HG02870 (cell line): ENCODE results near the gene ERAP2.
"Not testable (repeated sequence)": the region's sequence is repeated elsewhere in the genome, so short reads cannot be mapped to it uniquely, and the experiment has no call there.

Source experiments
- ATAC-seq: cut with Tn5 transposase; IDR thresholded peaks from one replicate; pipeline ENCODE4 v1.9.1; 2021; ENCODE audit warnings: mild to moderate bottlenecking, moderate library complexity; ENCODE audit not compliant: unreplicated experiment

The ERAP2 gene

DNA sequence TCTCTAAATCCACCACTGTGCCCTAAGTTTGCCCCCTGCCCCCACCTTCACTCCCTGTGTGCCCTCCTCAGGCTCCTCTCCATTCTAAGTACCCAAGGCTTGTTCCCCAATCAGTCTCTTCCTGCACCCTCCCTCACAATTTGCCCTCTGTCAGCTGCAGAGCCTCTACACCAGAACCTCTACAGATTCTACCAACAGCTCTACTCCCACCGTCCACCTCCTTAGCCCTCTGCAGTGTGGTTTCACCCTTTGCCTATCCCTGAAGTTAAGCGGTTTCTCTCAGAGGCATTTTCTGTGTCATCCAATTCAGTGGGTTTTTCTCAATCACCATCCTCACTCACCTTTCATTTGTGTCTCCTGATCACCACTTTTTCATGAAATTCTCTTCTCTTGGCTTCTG lies 13.2 kb upstream of the ERAP2 start:
- ATAC-seq: no peak

DNA sequence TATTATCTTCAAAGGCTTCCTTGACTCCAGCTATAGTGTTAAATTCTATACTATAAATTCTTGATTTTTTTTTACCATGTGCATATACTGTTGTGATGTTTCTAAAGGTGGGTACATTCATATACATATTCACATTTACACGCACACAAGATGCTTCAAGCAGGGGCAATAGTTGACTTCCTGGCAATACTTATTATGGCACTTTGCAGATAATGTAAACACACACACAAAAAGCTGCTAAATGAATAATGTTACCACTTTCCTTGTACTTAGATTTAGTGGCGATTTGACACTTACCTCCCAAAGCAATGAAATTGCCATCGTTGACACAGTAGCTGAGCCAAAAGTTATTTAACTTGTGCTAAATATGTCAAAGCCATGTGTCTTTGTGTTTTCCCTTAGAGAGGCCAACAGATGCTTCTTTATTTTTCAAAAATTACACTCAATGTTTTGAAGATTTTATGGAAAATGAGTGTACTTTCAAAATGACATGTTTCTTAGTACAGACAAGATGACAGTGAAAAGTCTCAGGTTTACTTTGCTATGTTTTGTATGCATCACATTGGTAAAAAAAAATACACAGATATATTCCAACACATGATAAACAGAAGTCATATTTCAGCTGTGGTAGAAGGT lies 12.2 kb upstream of the ERAP2 start:
- ATAC-seq: no peak

DNA sequence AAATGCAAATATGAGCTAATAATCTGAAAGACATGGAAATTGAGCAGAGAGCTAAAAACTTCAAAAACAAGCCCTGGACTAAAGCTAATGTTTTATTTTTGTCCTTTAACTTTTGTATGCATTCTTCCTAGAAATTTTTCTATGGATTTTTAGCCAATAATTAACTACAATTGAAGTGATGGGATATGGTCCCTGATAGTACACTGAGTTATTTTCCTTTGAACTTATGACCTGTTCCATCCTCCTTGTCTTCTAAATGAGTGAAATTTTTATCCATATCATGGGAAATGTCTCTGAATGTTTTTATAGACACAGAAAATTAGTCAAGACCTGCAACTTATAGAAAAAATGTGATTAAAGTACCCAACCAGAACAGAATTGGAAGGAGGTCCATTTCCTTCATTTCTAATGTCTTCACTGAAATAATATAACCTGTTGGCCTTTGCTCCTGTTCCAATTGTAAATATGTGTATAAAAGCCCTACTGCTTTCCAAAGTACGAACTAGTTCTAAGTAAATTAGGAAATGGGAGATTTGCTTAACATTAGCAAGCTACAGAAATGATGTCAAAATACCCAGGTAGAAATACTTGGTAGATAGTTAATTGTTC lies 11.3 kb upstream of the ERAP2 start:
- ATAC-seq: no peak

DNA sequence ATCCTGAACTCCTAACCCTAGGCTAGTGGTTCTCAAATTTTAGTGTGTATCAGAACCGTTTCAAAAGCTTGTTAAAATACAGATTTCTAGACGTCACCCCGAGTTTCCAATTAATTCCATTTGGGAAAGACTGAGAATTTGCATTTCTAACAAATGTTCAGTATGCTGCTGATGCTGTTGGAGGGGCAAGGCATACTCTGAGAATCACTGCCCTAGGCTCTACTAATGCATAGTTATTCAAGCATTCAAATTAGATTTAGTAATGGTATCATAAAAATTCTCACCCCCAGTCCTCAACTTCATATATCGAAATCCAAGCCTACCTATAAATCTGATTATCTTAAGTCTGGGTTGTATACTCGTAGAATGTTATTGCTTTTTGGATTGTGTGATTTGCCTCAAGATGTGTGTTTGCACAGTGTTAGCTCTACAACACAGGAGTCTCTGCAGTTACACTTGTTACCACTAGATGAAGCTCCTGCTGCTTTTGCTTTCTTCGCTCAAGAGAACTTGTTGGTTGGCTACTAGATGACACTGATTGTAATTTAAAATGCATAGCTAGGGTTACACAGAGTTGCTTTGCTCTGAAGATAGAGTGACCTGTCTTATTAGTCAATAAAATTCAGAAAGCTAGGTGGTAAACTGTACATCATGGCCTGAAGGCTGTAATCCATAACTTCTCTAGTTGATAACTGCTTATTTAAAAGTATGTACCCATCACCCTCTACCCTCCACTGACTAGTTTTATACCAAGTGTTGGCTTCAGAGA lies 7.5 kb upstream of the ERAP2 start:
- peak; percentile 76 for ATAC-seq

DNA sequence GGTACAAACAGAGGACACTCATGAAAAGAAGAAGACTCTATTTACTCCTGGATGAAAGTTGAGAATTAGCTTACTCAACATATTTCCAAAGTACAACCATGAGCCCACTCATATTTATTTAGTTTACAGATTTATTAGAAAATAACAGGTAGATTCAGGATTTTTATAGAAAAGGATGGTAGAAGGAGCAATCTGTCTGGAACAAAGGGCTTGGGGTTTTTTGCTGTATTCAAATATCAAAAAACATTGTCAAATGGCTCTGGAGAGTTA lies 7.0 kb upstream of the ERAP2 start:
- ATAC-seq: no peak

DNA sequence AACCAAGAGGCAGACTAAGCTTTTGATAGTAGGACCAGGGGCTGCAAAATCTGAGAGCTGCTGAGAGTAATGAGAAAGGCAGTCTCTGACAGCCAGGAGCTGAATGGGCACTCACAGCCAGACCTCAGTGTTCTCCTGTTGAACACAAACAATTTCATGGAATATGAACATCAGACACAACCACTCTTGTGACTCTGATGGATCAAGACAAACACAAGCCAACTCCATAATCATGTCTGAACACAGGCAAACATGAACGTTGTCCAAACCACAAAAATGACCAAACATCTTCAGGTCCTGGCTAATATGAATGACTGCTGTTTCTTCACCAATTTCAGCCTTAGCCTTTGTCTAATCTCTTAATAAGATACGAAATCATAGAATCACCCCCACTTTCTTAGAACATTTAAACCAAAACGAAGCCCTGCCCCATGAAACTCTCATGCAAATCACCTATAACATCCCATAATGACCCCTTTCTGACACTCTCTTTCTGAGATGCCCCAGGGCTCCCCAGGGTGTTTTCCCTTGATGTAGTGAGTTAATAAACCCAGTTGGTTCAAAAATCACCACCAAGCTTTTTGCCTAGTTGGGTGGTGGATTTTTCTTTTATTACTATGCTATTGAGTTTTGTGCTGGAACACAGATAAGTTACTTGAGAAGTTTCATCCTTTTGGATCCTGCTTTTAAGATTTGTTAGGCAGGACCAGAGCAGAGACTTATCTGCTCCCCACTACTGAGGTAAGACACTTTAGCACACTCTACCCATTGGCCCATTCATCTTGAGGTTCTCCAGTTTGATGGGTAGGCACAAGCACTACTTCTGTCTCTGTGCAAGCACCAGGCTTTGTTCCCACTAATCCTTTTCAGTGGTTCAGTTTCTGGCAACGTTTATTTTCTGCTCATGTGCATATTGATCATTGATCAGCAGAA lies 5.9 kb upstream of the ERAP2 start:
- ATAC-seq: peak; percentile 79

DNA sequence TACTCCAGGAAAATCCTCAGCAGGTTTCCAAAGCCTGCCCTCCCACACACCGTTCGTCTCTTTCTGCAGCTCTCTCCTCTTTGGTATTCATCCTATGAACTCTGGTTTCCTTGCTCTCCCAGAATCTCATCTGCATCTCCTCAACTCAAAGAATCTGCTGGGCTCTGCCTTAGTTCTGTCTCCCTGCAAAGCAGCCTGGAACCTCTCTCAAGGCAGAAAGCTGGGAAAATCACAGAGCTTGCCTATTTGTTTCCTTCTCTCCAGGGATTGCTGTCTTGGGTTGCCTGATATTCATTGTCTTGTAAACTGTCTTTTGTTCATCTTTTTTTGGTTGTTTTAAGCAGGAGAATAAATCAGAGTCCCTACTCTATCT lies 5.3 kb upstream of the ERAP2 start:
- no peak for ATAC-seq

DNA sequence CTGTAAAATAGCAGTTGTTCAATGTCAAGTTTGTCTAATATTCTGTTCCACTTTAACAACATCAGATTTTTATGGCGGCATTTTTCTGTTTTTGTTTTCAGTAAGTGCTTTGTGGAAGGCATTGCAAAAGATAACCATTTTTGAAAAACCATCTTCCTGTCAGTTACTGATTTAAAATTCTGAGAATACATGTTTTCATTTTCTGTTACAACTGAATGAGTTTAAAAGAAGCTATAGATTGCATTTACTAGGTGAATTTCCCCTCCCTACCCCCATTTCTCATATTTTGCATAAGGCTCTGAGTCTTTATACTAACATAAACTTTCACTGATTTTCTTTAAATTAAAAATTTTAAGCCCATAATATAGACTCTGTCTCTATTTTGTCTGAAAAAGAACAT lies 4.6 kb upstream of the ERAP2 start:
- no peak for ATAC-seq

DNA sequence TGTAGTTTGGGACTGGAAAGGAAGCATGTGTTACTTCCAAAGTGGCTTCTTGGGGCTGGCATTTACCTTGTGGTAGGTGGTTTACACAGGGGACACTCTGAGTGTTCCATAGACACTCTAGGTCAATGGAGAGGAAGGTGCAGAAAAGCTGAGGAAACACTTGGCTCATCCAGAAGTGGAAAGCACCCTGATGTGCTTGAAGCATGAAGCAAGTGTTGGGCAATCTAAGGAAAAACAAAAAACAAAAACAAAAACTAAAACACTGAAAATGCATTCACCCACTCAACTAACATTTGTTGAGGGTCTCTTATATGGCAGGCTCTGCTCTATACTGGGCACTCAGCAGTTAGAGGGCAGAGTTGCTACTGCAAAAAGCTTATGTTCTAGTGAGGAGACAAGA lies 2.9 kb upstream of the ERAP2 start:
- ATAC-seq: no peak

DNA sequence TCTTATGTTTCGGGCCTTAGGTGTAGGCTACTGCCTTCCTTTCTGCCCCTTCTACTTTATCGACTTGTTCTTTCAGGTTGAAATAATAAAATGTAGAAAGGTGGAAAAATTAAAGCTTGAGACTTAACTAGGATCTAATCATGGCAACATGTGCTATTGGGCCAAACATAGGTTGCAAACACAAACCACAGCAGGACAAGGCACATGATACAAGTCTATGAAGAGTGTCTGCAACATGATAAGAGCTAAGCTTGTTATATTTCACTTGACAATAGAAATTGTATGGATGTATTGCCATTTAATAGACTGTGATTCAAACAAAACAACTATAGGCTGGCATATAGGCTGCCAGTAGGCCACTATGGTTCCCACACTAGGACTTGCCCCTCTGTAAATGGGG lies 1.7 kb upstream of the ERAP2 start:
- no peak for ATAC-seq

DNA sequence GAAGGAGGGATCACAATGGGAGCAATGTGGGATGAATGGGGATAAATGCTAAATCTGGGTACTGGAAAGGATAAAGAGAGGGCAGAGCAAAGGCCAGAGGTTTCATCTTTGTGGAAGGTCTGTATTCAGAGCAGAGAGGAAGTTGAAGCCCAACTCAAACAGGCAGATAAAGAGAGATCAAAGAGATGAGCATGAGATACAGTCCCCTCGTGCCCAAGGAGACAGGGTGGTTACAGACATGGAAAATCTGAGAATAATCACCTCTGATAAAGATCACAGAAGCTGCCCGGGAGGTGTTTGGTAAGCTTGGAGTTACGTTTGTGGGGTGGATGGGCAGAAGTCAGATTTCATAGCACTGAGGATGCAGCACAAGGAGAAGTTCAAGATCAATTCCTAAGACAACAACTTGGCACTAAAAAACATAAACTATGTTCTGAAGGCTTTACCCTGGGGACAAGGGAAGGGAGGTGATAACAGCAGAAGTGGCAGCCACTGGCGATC lies 459 bp upstream of the ERAP2 start:
- no peak for ATAC-seq

DNA sequence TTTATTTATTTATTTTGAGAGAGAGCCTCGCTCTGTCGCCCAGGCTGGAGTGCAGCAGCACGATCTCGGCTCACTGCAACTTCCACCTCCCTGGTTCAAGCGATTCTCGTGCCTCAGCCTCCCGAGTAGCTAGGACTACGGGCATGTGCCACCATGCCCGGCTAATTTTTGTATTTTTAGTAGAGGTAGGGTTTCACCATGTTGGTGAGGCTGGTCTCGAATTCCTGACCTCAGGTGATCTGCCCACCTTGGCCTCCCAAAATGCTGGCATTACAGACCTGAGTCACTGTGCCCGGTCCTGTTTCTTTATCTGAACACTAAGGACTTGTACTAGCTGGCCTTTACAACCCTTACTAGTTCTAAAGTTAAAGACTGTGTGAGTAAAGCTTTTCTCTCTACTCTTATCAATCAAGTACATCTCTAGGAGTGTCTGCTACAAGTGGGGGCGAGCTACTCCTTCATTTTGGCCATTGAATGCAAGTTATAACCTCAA lies 723 bp downstream of the ERAP2 start:
- ATAC-seq: not testable (repeated sequence)

DNA sequence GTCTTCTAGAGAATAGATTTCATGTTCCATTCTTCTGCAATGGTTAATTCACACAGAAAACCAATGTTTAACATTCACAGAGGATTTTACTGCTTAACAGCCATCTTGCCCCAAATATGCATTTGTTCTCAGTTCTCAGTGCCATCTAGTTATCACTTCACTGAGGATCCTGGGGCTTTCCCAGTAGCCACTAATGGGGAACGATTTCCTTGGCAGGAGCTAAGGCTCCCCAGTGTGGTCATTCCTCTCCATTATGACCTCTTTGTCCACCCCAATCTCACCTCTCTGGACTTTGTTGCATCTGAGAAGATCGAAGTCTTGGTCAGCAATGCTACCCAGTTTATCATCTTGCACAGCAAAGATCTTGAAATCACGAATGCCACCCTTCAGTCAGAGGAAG lies 3.4 kb downstream of the ERAP2 start:
- ATAC-seq: no peak

DNA sequence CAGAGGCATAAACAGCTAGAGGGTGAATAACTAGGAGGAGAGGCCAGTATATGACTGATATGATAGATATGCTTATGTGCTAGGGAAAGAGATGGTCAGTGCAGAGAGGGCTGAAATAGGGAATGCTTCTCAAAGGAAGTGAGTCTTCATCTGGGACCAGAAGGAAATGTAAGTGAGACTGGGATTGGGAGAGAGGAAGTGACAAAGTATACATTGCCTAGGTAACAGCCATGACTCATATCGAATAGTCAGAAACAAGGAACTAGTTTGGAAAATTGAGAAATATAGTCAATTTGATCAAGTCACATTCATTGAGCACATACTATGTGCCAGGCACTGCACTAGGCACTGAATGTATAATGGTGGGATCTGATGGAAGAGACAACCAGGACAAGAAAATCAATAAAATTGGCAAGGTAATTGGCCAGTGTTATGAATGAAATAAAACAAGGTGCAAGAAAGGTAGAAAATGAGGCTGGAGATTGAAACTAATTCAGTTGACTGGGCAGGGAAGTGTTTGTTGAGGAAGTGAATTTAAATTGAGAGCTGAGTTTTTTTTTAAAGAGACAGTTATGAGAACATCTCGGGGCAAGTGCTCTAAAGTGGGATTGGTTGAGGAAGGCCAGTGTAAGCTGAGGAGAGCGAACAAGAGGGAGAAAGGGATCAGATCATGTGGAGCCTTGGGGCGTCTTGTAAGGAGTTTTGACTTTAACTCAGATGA lies 4.3 kb downstream of the ERAP2 start:
- no peak for ATAC-seq

DNA sequence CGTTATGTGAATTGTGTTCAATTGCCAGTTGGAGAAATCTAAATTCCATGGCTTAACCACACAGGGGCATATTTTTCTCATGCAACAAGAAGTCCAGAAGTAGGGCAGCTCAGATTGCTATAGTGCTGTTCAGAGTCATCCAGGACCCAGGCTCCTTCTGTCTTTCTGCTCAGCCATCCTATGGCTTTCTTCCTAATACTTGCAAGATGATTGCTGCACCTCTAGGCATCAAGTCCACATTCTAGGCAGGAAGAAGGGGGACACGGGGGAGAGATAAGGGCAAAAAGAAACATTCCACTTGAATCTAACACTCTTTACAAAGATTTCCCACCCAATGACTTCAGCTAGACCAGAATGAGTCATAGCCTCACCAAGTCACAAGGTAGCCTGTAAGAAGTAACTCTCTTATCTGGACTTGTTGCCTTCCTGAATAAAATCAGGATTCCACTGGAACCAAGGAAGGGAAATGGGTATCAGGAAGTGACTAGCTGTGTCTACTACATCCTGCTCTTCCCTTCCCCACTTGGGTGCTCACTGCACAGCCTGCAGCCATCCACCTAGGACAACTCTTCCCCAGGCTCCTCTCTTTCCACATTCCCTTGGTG lies 5.3 kb downstream of the ERAP2 start:
- ATAC-seq: no peak

DNA sequence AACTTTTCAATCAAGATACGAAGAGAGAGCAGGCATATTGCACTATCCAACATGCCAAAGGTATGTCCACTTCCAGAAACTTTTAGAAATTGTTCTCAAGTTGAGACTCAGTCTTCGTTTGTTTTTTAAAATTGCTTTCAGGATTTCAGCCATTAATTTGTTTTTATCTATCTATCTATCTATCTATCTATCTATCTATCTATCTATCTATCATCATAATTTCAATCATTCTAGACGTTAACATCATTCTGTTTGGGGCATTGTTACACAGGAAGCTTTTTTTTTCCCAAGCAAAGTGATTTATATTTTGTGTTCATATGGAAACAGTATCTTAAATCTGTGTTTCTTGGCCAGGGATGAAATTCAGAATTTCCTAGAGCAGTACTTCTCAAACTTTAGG lies 7.6 kb downstream of the ERAP2 start:
- ATAC-seq: no peak

DNA sequence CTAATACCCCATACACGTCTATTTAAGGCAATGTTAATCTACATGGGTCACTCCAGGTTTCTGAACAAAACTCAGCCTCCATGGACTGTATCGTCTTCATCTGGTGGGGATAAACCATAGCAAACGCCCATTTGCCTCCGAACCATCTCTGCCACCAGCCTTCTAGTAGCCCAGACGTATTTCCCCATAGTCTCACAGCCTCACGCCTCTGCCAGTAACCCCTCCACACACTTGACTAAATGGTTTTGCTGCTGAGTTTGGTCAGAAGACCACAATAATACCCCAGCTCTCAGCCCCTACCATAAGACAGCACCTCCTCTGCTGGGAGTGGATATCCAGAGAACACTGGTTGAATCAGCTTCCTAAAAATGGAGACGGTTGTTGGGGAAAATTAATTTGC lies 8.7 kb downstream of the ERAP2 start:
- ATAC-seq: no peak

DNA sequence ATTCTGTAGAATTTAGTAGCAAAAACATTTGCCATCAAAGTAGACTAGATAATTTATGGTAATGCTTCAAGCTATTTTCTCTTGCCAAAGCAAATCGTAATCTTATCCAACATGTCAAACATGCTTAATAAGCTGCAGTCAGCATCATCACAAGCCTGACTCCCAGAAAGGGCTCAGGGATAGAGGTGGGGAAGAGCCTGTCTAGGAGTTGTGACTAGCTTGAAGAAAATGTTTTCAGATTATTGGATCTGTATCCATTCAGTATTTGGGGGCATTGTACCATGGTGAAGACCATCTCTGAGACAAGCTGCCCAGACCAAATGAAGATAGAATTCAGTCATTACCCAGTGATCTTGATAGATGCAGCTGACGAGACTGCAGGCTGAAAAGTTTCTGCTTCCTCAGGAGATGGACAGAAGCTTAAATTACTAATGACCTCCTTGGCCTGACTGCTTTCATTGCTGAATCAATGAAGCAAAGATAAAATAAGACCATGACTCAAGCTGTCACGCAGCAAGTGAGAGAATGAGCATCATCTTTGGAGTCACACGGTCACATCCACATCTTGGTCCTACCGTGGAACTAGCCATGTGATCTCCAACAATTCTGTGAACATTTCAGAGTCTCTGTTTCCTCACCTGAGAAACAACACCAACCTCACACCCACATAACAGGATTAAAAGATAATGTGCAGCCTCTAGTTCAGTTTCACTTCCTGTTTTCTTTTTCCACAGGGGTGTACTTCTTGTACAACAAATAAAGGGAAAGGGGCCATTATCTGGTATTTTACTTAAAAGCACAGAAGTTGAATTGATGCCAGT lies 9.4 kb downstream of the ERAP2 start:
- ATAC-seq: peak; percentile 86

DNA sequence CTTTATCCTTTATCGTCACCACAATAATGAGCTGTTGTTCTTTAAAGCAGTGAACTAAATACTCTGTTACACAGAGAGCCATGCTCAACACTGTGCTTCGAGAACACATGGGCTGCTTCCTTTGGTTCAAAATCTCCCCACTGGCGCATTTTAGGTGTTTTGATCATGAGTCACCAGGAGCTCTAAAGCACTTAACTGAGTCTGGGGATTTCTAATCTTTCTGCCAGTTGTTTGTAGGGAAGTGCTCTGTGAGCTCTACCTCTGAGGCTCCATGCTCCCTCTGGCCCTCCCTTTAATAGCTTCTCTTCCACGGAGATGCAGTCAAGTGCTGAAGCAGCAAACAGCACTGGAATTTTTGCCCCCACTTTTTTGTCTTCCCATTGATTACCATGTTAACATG lies 17.0 kb downstream of the ERAP2 start:
- ATAC-seq: no peak
